MM.1S (cell line): ENCODE data around the gene CFH.

Source experiments
- EZH2phosphoT487 ChIP-seq: fragments of 300-600 bp; sonication (generic); IDR thresholded peaks from 2 replicates; pipeline ENCODE4 v1.6.1; 2018; ENCODE audit warnings: antibody characterized with exemption, low read length
- TF ChIP-seq, protein P1 (sequence below): fragments of 300-600 bp; sonication (generic); IDR thresholded peaks from 2 replicates; pipeline ENCODE4 v1.5.1; 2016; ENCODE audit warnings: antibody characterized with exemption, low read length, mixed read lengths

DNA sequence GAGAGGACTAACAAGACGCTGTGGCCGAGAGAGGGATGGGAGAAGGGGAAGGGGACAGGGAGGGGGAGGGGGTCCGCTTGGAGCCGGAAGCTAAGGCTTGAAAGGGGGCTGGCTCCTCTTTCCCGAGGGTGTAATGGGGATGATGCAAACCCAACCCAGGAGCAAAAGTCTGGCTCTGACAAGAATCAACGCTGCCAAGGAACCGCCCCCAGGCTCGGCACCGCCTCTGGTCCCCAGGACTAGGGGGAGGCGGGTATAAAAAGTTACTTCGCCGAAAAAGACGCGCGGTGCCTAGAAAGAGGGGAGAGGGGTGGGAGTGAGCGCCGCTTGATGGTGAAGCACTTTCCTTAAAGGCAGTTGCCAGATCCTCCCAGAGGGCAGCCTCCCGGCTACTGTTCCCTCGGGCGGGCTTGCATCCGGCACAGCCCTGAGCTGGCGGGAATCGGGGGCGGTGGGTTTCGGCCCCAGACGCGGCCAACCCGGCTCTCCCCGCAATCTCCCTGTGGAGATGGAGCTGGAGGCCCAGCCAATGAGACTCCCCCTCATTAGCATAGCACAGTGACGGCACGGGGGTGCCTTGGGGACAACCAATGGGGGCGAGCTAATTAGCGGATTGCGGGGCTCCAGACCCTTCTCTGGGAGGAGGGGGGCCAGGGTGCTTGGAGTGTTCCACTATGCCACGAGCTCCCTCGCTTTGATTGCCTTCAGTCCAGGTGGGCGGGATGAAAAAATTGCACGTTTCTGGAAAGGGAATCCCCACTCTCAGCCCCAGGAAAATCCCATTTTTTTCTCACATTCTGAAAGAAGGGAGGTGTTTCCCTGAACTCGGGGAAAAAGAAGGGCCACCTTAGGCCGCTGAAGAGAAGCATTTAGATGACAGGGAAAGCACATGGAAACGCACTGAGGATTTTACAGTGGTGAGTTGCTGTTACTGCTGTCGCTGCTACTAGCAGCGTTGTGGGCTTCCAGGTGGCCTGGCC, 43.2 kb upstream of the CFH start, which contains the start of gene KCNT2:
- TF ChIP-seq EZH2phosphoT487, result no peak
- TF ChIP-seq, protein P1, sequence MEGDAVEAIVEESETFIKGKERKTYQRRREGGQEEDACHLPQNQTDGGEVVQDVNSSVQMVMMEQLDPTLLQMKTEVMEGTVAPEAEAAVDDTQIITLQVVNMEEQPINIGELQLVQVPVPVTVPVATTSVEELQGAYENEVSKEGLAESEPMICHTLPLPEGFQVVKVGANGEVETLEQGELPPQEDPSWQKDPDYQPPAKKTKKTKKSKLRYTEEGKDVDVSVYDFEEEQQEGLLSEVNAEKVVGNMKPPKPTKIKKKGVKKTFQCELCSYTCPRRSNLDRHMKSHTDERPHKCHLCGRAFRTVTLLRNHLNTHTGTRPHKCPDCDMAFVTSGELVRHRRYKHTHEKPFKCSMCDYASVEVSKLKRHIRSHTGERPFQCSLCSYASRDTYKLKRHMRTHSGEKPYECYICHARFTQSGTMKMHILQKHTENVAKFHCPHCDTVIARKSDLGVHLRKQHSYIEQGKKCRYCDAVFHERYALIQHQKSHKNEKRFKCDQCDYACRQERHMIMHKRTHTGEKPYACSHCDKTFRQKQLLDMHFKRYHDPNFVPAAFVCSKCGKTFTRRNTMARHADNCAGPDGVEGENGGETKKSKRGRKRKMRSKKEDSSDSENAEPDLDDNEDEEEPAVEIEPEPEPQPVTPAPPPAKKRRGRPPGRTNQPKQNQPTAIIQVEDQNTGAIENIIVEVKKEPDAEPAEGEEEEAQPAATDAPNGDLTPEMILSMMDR, result no peak
